ENCODE results near the gene HM13. TPM values are rescaled to one million over a fixed set of nuclear protein-coding genes. Genes with fewer than 3 reads are reported as not detected.

The HM13 gene
- total and polyA plus RNA-seq, 2 experiments from 2014 or later: 126 to 150 TPM

GRCh38 chr20:31474097-31474436 lies 40.2 kb upstream of the HM13 start (continued):
- TF ChIP-seq, protein P1, sequence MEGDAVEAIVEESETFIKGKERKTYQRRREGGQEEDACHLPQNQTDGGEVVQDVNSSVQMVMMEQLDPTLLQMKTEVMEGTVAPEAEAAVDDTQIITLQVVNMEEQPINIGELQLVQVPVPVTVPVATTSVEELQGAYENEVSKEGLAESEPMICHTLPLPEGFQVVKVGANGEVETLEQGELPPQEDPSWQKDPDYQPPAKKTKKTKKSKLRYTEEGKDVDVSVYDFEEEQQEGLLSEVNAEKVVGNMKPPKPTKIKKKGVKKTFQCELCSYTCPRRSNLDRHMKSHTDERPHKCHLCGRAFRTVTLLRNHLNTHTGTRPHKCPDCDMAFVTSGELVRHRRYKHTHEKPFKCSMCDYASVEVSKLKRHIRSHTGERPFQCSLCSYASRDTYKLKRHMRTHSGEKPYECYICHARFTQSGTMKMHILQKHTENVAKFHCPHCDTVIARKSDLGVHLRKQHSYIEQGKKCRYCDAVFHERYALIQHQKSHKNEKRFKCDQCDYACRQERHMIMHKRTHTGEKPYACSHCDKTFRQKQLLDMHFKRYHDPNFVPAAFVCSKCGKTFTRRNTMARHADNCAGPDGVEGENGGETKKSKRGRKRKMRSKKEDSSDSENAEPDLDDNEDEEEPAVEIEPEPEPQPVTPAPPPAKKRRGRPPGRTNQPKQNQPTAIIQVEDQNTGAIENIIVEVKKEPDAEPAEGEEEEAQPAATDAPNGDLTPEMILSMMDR (conservative IDR thresholded peaks at IDR 0.05; ENCODE audit: low read depth in 2 of 2): no peak
- no peak for TF ChIP-seq EZH2phosphoT487 (IDR thresholded peaks at IDR 0.05; ENCODE audit: unreplicated experiment)
- TF ChIP-seq ZNF462 (CRISPR knock-in tag; IDR thresholded peaks at IDR 0.05): no peak

GRCh38 chr20:31474758-31475427 lies 39.3 kb upstream of the HM13 start, which contains the start of the genes DEFB124 and REM1:
DEFB124 (minus strand) TSS chr20:31475127; CDS start chr20:31473013, 2,114 bp downstream.
REM1 (plus strand) TSS chr20:31475288; CDS start chr20:31476446, 1,158 bp downstream.
- H3K27me3 ChIP-seq (ENCODE audit: insufficient read depth): peaks cover 70% of the 10 kb centered on the region
- no peak for TF ChIP-seq CREB1 (CRISPR knock-in tag; IDR thresholded peaks at IDR 0.05; ENCODE audit: low read depth)
- TF ChIP-seq STAT1 (IDR thresholded peaks at IDR 0.05; ENCODE audit: unreplicated experiment): no peak
- TF ChIP-seq JUNB (IDR thresholded peaks at IDR 0.05; ENCODE audit: unreplicated experiment): no peak
- no peak for TF ChIP-seq ETS1 (IDR thresholded peaks at IDR 0.05)
- no peak for TF ChIP-seq NANOG (IDR thresholded peaks at IDR 0.05; ENCODE audit: borderline replicate concordance)
- TF ChIP-seq, protein P2, sequence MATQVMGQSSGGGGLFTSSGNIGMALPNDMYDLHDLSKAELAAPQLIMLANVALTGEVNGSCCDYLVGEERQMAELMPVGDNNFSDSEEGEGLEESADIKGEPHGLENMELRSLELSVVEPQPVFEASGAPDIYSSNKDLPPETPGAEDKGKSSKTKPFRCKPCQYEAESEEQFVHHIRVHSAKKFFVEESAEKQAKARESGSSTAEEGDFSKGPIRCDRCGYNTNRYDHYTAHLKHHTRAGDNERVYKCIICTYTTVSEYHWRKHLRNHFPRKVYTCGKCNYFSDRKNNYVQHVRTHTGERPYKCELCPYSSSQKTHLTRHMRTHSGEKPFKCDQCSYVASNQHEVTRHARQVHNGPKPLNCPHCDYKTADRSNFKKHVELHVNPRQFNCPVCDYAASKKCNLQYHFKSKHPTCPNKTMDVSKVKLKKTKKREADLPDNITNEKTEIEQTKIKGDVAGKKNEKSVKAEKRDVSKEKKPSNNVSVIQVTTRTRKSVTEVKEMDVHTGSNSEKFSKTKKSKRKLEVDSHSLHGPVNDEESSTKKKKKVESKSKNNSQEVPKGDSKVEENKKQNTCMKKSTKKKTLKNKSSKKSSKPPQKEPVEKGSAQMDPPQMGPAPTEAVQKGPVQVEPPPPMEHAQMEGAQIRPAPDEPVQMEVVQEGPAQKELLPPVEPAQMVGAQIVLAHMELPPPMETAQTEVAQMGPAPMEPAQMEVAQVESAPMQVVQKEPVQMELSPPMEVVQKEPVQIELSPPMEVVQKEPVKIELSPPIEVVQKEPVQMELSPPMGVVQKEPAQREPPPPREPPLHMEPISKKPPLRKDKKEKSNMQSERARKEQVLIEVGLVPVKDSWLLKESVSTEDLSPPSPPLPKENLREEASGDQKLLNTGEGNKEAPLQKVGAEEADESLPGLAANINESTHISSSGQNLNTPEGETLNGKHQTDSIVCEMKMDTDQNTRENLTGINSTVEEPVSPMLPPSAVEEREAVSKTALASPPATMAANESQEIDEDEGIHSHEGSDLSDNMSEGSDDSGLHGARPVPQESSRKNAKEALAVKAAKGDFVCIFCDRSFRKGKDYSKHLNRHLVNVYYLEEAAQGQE (IDR thresholded peaks at IDR 0.05; ENCODE audit: unreplicated experiment): no peak
- no peak for TF ChIP-seq EZH2phosphoT487 (IDR thresholded peaks at IDR 0.05; ENCODE audit: unreplicated experiment)
- TF ChIP-seq, protein P1 (conservative IDR thresholded peaks at IDR 0.05; ENCODE audit: low read depth in 2 of 2): no peak

More at GRCh38 chr20:31474758-31475427, 39.3 kb upstream of the HM13 start, which contains the start of the genes DEFB124 and REM1:
- H3K4me1 Mint-ChIP-seq: no peaks in the 10 kb centered on the region; the same call in 1 of the 3 replicates
- Histone ChIP-seq H3K79me2 (replicated peaks; ENCODE audit: insufficient read depth) (no peaks in the 10 kb centered on the region), H4K20me1 (replicated peaks; ENCODE audit: insufficient read depth) (no peaks in the 10 kb centered on the region), H3K4me1 (ENCODE audit: insufficient read depth) (peaks cover 12% of the 10 kb centered on the region), H3K4me2 (peak within 1 kb of the TSS; percentile 100), H3F3A (replicated peaks; ENCODE audit: low read depth) (0 out of 2 replicates have a peak, but pooled peaks cover 7% of the 10 kb centered on the region), H3K4me3 (peak within 1 kb of the TSS; percentile 76), H3K9me2 (ENCODE audit: insufficient read depth) (no peaks in the 10 kb centered on the region), H3K27ac (ENCODE audit: low read depth) (no peak within 1 kb of the TSS), H2AFZ (peak within 1 kb of the TSS; percentile 99), H3K36me3 (ENCODE audit: insufficient read depth) (no peaks in the 10 kb centered on the region)
- no peak within 1 kb of the TSS for H3K27ac Mint-ChIP-seq
- H3K9me3 Mint-ChIP-seq: peaks cover 70% of the 10 kb centered on the region
- peaks cover 44% of the 10 kb centered on the region for H3K27me3 Mint-ChIP-seq (ENCODE audit: insufficient read depth, low read depth, poor library complexity)
- H3K4me3 Mint-ChIP-seq: peak within 1 kb of the TSS; percentile 70
- peak; percentile 89 for DNase-seq (ENCODE audit: low spot score)
- H3K36me3 Mint-ChIP-seq (ENCODE audit: low read depth): peaks cover 25% of the 10 kb centered on the region
- peak; percentile 96 for ATAC-seq

Measured in GM23338 (cell line).